Hepatocyte (in vitro differentiated cells): ENCODE results near the gene COG7. TPM values are rescaled to one million over a fixed set of nuclear protein-coding genes. Genes with fewer than 3 reads are reported as not detected.

ENCODE experiments used
- DNase-seq: peaks from one replicate; pipeline ENCODE4 v3.0.0-alpha.2; 2016; ENCODE audit warnings: low spot score
- H2AFZ ChIP-seq: fragments of 200-600 bp; sonication (generic); 2 replicates; pipeline ENCODE4 v1.6.0; 2016; ENCODE audit warnings: antibody characterized with exemption, mild to moderate bottlenecking
- H3K27ac ChIP-seq: fragments of 200-600 bp; sonication (generic); 2 replicates; pipeline ENCODE4 v1.5.1; 2016; ENCODE audit warnings: mild to moderate bottlenecking
- H3K27me3 ChIP-seq: fragments of 200-600 bp; sonication (generic); 2 replicates; pipeline ENCODE4 v1.6.1; 2016
- H3K36me3 ChIP-seq: fragments of 200-600 bp; sonication (generic); replicated peaks from 2 replicates; pipeline ENCODE4 v1.5.1; 2016; ENCODE audit warnings: low read depth; ENCODE audit not compliant: insufficient read depth
- H3K4me1 ChIP-seq: fragments of 200-600 bp; sonication (generic); 2 replicates; pipeline ENCODE4 v1.5.1; 2016; ENCODE audit warnings: mild to moderate bottlenecking, moderate library complexity; ENCODE audit not compliant: insufficient read depth
- H3K4me2 ChIP-seq: fragments of 200-600 bp; sonication (generic); 2 replicates; pipeline ENCODE4 v1.6.0; 2016
- H3K4me3 ChIP-seq: fragments of 200-600 bp; sonication (generic); 2 replicates; pipeline ENCODE4 v1.5.1; 2016; ENCODE audit warnings: mild to moderate bottlenecking
- H3K79me2 ChIP-seq: fragments of 200-600 bp; sonication (generic); 2 replicates; pipeline ENCODE4 v1.6.0; 2017; ENCODE audit warnings: mild to moderate bottlenecking
- H3K9me2 ChIP-seq: fragments of 200-600 bp; sonication (generic); replicated peaks from 2 replicates; pipeline ENCODE4 v1.6.0; 2017; ENCODE audit warnings: mild to moderate bottlenecking; ENCODE audit not compliant: insufficient read depth
- H3K9me3 ChIP-seq: fragments of 200-600 bp; sonication (generic); 2 replicates; pipeline ENCODE4 v1.5.1; 2016; ENCODE audit warnings: low read depth, mild to moderate bottlenecking
- H4K20me1 ChIP-seq: fragments of 200-600 bp; sonication (generic); 2 replicates; pipeline ENCODE4 v1.6.0; 2016; ENCODE audit warnings: mild to moderate bottlenecking; ENCODE audit not compliant: insufficient read depth, poor library complexity, severe bottlenecking
- CTCF ChIP-seq: fragments of 200-600 bp; sonication (generic); IDR thresholded peaks from 2 replicates; pipeline ENCODE4 v1.5.1; 2016; ENCODE audit warnings: antibody characterized with exemption, mild to moderate bottlenecking; ENCODE audit not compliant: poor library complexity
- EZH2 ChIP-seq: fragments of 200-600 bp; sonication (generic); IDR thresholded peaks from 2 replicates; pipeline ENCODE4 v1.6.1; 2016; ENCODE audit warnings: antibody characterized with exemption, mild to moderate bottlenecking, borderline replicate concordance
- EZH2phosphoT487 ChIP-seq: fragments of 200-600 bp; sonication (generic); IDR thresholded peaks from one replicate; pipeline ENCODE4 v1.6.1; 2018; ENCODE audit warnings: antibody characterized with exemption, mild to moderate bottlenecking, low read depth, moderate library complexity; ENCODE audit not compliant: unreplicated experiment, severe bottlenecking
- WGBS: methylation state at CpG from one replicate; pipeline ENCODE4 v1.1.6; 2016; ENCODE audit warnings: low lambda C conversion rate; ENCODE audit errors: missing lambda C conversion rate; 5-methylcytosine and 5-hydroxymethylcytosine counted together
- polyA plus RNA-seq: library from polyadenylated mRNA; unstranded; fragments of >200 nt; fragmentation: Nextera tagmentation; extraction: Ambion mirVana; gene quantifications from 2 replicates; pipeline ENCODE4 v1.2.1, GENCODE V29; 2016
- small RNA-seq: library from RNA; depleted of rRNA; stranded (forward); fragments of <200 nt; gene quantifications from one replicate; pipeline ENCODE3, GENCODE V24; 2014
- total RNA-seq: library from RNA; depleted of rRNA; stranded (reverse); fragments of >200 nt; gene quantifications from 2 replicates; pipeline ENCODE4 v1.2.3, GENCODE V29; 2014

Gene COG7
- total and polyA plus RNA-seq, 2 experiments from 2014 or later, result 13.5 to 15.4 TPM

DNA sequence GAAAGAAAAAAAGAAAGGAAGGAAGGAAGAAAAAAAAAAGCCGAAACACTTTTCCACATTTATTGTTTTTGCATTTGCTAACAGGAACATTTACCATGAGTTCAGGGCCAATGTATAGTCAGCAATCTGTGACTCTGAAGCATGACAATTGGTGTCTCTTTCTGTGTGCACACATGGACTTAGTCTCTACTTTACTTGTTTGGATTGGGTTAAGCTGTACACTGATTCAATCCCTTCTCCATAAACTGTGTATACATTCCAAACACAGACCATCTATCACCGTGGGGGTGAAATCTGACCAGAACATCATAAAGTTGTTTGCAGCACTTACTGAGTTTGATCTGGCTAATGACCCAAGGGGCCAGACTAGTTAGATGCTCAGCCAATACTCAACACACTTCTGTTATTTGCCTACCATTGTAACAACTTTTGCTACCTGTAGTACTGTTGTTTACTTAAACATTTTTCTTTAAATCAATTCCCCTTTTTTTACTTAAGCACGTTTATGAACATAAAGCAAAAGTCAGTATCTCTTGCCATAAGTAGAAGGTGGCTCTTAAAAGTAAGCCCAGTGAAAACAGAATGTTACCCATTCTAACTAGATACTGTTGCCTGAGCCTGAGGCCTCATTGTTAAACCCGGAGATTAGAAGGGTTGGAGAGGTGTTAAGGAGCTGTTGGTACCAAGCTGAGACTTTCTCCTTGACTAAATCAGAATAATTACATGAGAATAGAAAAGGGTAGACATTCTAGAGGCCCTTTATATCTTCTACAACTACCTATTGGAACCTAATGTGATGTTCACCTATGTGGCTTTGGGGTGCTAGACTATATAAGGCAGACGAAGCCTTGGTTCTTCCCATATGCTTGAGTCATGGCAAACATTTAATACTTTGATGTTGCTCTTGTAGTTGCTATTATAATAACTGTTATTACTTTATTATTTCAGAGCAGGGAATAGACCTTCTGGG is 109.1 kb downstream of the COG7 start:
- no peak overlapping the region for H3K27ac ChIP-seq
- no peak overlapping the region for H2AFZ ChIP-seq
- H3K4me1 ChIP-seq, result no peaks in the 10 kb centered on the region
- no peaks in the 10 kb centered on the region for H3K9me3 ChIP-seq
- H3K36me3 ChIP-seq, result no peaks in the 10 kb centered on the region
- TF ChIP-seq CTCF (no peak), EZH2 (no peak), EZH2phosphoT487 (peak; percentile 62)
- H4K20me1 ChIP-seq, result no peaks in the 10 kb centered on the region
- H3K4me3 ChIP-seq, result no peak overlapping the region
- no peak overlapping the region for H3K4me2 ChIP-seq
- WGBS, result 45% methylated on average over 5 of the region's 5 CpGs
- H3K27me3 ChIP-seq, result peaks cover 22% of the 10 kb centered on the region
- DNase-seq, result no peak
- H3K79me2 ChIP-seq, result no peaks in the 10 kb centered on the region
- H3K9me2 ChIP-seq, result no peaks in the 10 kb centered on the region

DNA sequence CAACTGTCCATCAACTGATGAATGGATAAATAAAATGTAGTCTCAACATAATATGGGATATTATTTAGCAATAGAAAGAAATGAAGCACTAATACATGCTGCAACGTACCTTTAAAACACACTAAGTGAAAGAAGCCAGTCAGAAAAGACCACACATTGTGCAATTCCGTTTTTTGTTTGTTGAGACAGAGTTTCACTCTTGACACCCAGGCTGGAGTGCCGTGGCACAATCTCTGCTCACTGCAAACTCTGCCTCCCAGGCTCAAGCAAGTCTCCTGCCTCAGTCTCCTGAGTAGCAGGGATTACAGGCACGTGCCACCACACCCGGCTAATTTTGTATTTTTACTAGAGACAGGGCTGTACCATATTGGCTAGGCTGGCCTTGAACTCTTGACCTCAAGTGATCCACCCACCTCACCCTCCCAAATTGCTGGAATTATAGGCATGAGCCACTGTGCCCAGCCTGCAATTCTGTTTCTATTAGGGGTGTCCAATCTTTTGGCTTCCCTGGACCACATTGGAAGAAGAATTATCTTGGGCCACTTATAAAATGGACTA is 110.8 kb downstream of the COG7 start:
- Histone ChIP-seq H2AFZ (no peak overlapping the region), H3K27me3 (peaks cover 16% of the 10 kb centered on the region), H3K79me2 (no peaks in the 10 kb centered on the region), H3K9me3 (no peaks in the 10 kb centered on the region), H4K20me1 (no peaks in the 10 kb centered on the region), H3K9me2 (no peaks in the 10 kb centered on the region), H3K36me3 (no peaks in the 10 kb centered on the region), H3K4me2 (no peak overlapping the region), H3K4me3 (no peak overlapping the region), H3K27ac (no peak overlapping the region), H3K4me1 (no peaks in the 10 kb centered on the region)
- 67% methylated on average over 5 of the region's 5 CpGs for WGBS
- TF ChIP-seq EZH2 (no peak), EZH2phosphoT487 (no peak), CTCF (no peak)
- DNase-seq, result no peak

DNA sequence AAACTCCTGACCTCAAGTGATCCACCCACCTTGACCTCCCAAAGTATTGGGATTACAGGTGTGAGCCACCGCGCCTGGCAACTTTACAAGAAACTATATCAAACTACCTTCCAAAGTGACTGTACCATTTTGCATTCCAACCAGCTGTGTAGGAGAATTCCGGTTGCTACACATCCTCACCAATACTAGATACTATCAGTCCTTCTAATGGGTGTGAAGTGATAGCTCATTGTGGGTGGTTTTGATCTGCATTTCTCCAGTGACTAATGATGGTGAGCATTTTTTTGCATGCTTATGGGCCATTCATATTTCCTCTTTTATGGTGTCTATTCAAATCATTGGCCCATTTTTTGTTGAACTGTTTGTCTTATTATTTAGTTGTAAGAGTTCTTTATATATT is 113.2 kb downstream of the COG7 start:
- H2AFZ ChIP-seq, result no peak overlapping the region
- TF ChIP-seq CTCF, result no peak
- TF ChIP-seq EZH2, result no peak
- TF ChIP-seq EZH2phosphoT487, result no peak
- H3K9me3 ChIP-seq, result no peaks in the 10 kb centered on the region
- no peak overlapping the region for H3K4me2 ChIP-seq
- H3K79me2 ChIP-seq, result no peaks in the 10 kb centered on the region
- no peaks in the 10 kb centered on the region for H3K4me1 ChIP-seq
- H3K27me3 ChIP-seq, result no peaks in the 10 kb centered on the region
- no peak overlapping the region for H3K27ac ChIP-seq
- 97% methylated on average over 3 of the region's 3 CpGs for WGBS
- no peaks in the 10 kb centered on the region for H3K9me2 ChIP-seq
- no peak for DNase-seq
- H4K20me1 ChIP-seq, result no peaks in the 10 kb centered on the region
- no peak overlapping the region for H3K4me3 ChIP-seq
- no peaks in the 10 kb centered on the region for H3K36me3 ChIP-seq

Small RNA genes lying within 50 kb of the gene (small RNA-seq; reads per million reads assigned to genes)
- gene RF00072, result not detected

Other genes with a start within 250 kb of the COG7 start
- 0.23 and 0.24 TPM in 2 replicates for gene SCNN1B, start 150.9 kb downstream of the COG7 start, total RNA-seq
- gene SCNN1B, start 150.9 kb downstream of the COG7 start, polyA plus RNA-seq, result 0.85 and 2.7 TPM in 2 replicates
- gene GGA2, start 57.3 kb upstream of the COG7 start, total RNA-seq, result 42.4 and 56.4 TPM in 2 replicates
- 73.1 and 76.6 TPM in 2 replicates for gene GGA2, start 57.3 kb upstream of the COG7 start, polyA plus RNA-seq
- gene EARS2, start 104.2 kb upstream of the COG7 start, total RNA-seq, result 19.0 and 26.5 TPM in 2 replicates
- gene EARS2, start 104.2 kb upstream of the COG7 start, polyA plus RNA-seq, result 23.1 and 25.2 TPM in 2 replicates
- gene UBFD1, start 104.5 kb upstream of the COG7 start, total RNA-seq, result 107 TPM in 2 replicates
- 44.5 and 48.6 TPM in 2 replicates for gene UBFD1, start 104.5 kb upstream of the COG7 start, polyA plus RNA-seq
- gene NDUFAB1, start 143.1 kb upstream of the COG7 start, total RNA-seq, result 119 and 135 TPM in 2 replicates
- gene NDUFAB1, start 143.1 kb upstream of the COG7 start, polyA plus RNA-seq, result 218 and 243 TPM in 2 replicates
- 4.3 and 6.6 TPM in 2 replicates for gene PALB2, start 188.1 kb upstream of the COG7 start, total RNA-seq
- 2.6 and 4.5 TPM in 2 replicates for gene PALB2, start 188.1 kb upstream of the COG7 start, polyA plus RNA-seq
- gene DCTN5, start 188.3 kb upstream of the COG7 start, total RNA-seq, result 24.0 and 31.7 TPM in 2 replicates
- 9.8 and 23.3 TPM in 2 replicates for gene DCTN5, start 188.3 kb upstream of the COG7 start, polyA plus RNA-seq
- gene PLK1, start 225.7 kb upstream of the COG7 start, total RNA-seq, result 3.2 and 5.0 TPM in 2 replicates
- 13.6 and 17.8 TPM in 2 replicates for gene PLK1, start 225.7 kb upstream of the COG7 start, polyA plus RNA-seq